ENCODE measurements around the gene RNF167.

Gene RNF167

GRCh38 chr17:4938688-4939545 is 1.2 kb upstream of the RNF167 start:
- no peak for DNase-seq (ENCODE audit: low read depth in 3 of 3)

DNA sequence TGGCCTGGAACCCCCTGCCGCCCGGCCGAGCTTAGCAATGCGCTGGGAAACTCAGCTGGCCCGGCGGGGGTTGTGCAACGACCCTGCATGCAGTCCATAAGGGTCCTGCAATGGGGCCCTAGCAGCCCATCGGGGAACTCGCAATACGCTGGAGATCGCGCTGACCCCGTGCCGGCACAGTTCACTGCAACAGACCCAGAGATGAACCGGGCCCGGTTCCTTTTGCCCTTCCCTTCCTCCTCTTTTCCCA is 597 bp upstream of the RNF167 start:
- DNase-seq (ENCODE audit: low read depth in 3 of 3) = no peak

DNA sequence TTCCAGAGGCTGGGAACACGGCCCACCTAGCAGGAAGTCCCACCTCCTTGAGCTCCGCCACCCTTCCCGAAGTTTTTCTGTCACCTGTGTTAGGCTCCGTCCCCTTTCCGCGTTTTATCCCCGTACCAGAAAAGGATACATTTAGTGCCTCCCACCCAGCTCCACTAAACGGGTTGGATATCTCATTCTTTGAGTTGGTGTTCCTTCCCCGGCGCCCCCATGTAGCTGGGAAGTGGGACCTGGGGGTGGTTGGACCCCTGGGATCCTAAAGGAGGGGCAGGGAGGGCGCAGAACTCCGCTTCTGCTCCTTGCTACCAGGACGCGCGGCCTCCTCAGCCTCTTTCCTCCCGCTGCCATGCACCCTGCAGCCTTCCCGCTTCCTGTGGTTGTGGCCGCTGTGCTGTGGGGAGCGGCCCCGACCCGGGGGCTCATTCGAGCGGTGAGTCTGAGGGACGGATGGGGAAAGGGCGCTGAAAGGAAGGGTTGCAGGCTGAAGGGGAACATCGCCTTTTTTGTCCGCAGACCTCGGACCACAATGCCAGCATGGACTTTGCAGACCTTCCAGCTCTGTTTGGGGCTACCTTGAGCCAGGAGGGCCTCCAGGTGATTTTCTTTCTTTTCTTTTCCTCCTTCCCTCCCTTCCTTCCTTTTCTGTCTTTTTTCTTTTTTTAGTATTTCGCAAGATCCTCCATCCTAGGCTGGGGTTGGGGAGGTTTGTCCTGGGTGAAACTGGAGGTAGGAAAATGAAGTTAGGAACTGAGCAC is 669 bp downstream of the RNF167 start:
- DNase-seq (ENCODE audit: low read depth in 3 of 3) = no peak

DNA sequence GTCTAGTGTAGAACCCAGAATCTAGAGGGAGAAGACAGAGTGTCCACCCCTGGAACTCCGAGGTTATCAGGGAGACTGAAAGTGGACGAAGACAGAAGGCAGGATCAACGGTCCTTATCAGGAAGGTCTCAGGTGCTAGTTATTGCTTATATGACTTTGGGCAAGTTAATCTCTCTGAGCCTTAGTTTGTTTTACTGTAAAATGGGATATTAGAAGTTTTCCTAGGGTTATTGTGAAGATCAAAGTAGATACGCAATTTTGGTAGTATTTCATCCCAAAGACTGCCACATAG is 1.2 kb downstream of the RNF167 start:
- no peak for DNase-seq (ENCODE audit: low read depth in 3 of 3)

DNA sequence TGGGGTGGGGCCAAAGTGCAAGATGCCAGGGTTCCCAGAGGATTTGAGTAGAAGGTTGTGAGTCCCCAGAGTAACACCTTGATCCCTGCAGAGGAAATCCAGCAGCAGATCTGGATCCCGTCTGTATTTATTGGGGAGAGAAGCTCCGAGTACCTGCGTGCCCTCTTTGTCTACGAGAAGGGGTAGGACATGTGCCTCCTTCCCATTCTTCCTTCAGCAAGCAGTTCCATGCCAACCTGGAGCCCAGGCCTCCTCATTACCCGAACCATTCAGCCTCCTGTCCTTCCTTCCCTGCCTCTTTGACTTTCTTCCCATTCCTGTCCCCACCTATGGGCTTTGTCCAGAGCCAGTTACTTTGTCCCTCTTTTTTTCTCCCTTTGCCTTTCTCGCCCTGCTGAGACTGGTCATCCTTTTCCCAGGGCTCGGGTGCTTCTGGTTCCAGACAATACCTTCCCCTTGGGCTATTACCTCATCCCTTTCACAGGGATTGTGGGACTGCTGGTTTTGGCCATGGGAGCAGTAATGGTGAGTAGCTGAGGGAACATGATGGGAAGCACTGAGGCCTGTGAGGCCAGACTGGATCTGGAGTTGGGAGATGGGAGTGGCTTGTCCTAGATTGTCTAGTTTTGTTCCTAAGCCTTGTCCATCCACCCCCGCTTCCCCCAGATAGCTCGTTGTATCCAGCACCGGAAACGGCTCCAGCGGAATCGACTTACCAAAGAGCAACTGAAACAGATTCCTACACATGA is 2.9 kb downstream of the RNF167 start:
- DNase-seq (ENCODE audit: low read depth in 3 of 3) = no peak

DNA sequence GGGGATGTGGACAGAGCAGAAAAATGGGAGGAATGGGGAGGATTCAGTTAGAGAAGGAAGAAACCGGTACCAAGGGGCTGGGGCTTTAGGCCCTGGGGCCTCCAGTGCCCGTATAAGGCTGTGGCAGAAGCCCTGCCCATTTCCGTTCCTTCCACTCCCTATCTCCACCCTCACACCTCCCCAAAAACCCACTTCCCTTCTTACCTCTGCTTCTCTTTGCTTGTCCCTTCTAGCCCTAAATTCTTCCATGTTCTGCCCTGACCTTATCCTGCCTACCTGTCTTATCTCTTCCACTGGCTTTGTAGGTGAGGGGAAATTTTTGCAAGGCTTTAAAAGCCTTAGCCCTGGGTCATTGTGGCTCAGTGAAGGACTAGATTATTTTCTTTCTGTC is 4.1 kb downstream of the RNF167 start:
- peak in 1 of 3 donors; percentile 51 for DNase-seq (ENCODE audit: low read depth in 3 of 3)

DNA sequence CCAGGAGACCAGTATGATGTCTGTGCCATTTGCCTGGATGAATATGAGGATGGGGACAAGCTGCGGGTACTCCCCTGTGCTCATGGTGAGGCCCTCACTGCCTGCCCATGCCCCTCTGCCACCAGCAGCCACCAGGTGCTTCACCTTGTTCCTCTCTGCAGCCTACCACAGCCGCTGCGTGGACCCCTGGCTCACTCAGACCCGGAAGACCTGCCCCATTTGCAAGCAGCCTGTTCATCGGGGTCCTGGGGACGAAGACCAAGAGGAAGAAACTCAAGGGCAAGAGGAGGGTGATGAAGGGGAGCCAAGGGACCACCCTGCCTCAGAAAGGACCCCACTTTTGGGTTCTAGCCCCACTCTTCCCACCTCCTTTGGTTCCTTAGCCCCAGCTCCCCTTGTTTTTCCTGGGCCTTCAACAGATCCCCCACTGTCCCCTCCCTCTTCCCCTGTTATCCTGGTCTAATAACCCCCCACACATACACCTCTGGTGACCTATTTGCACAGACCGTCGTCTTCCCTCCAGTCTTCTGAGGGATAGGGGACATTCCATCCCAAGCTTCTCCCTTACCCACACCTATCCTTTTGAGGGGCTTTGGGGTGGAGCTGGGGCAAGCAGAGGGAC is 4.6 kb downstream of the RNF167 start:
- DNase-seq (ENCODE audit: low read depth in 3 of 3) = no peak

GRCh38 chr17:4945176-4945943 is 5.3 kb downstream of the RNF167 start:
- DNase-seq (ENCODE audit: low read depth in 3 of 3) = peak in 2 of 3 donors; percentile 82 to 83

DNA sequence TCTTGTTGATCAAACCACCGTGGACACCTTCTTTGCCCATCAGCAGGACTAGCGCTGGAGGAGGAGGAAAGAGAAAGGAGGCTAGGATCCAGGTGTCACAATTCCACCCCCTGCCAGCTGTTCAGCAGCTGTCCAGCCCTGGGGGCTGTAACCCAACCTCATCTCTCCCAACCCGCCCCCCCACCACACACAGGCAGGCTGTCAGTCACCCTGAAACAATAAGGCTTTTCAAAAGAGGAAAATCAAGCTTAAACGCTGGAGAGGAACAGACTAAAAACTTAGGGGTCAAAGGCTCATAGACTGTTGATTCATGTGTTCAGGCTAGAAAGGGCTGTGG is 5.8 kb downstream of the RNF167 start:
- DNase-seq (ENCODE audit: low read depth in 3 of 3) = no peak

DNA sequence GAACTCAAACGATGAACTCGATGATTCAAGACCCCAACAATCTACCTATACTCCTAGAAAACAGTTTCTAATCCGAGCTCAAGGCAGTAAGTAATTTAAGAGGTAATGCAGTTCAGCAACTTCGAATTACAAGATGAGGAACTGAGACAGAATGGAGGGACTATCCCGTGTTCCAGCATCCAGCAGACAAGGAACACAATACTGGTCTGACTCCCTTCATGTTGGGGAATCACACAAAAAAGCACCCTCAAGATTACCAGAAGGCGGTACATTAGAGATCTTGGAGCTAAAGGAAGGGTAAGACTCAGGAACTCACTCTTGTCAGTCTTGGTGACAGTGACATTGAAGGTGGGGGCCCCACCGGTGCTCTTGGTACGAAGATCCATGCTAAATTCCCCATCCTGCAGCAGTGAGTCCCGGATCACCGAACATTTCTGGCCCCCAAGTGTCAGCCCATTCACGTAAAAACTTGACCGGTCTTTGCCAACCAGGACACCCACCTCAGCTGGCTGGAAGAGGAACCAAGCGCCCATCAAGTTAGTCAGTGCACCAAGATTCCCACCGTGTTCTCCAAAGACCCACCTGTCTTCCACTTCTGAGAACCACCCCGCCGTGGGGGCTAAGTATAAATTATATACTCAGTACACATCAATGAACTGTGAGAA is 6.4 kb downstream of the RNF167 start:
- no peak for DNase-seq (ENCODE audit: low read depth in 3 of 3)

DNA sequence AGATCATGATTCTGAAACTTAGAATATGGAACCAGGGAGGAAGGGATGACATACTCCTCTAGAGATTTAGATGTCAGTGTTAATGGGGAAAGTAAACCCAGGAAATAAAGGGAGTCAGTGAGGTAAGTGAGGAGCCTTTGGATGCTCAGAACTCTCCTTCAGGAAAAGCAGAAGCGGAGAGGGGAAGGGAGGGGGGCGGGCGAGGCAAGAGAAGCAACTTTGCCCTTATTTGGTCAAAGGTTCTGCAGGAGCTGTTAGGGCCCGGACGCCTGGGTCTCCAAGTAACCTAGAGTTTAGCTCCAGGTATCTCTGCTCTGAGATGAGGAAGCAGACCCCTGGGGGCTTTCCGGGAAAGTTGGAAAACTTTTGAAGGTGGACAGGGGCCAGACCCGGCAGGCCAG is 6.9 kb downstream of the RNF167 start:
- DNase-seq (ENCODE audit: low read depth in 3 of 3) = no peak

- DNase-seq (ENCODE audit: low read depth in 3 of 3) = peak in 1 of 3 donors; percentile 70
These were observed 7.5 kb downstream of the RNF167 start for GRCh38 chr17:4947411-4948165.

DNA sequence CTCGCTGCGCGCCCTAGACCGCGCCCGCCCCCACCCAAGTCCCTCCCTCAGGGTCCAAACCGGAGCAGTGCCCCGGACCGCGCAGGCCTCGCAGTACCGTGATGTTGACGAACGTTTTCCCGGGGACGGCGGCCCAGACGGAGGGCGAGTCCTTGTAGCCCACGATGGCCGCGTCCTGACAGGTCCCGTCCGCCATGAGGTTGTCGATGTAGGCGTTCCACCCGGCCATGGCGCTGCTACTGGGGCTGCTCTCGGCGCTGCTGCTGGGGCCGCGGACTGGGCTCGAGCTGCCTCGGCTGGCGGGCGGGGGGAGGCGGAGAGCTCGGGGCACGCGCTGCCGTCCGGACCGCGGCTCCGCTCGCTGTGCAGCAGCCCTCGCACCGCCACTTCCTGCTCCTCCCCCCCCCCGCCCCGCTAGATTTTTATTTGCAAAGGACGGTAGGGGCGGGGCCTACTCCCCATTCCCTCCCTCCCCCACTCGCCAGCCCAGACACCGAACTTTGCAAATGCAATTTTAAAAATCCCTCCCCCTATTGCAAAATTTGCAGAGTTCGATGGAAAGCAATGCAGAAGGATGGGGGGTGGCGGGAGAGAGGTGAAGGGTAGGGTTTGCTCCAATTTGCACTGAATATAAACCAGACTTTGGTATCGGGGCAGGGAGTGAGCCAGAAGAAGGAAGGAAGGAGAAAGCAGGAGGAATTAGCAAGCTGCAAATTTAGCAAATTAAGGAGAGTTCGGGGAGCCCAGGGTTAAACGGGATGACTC is 8.3 kb downstream of the RNF167 start, which contains the start of gene PFN1:
Gene PFN1, minus strand, starts transcription at position 365 of the 765 bp plus-strand sequence. Its CDS starts 136 bp downstream, at position 229.
- DNase-seq (ENCODE audit: low read depth in 3 of 3) = peak; percentile 81 to 94 (median 89)

DNA sequence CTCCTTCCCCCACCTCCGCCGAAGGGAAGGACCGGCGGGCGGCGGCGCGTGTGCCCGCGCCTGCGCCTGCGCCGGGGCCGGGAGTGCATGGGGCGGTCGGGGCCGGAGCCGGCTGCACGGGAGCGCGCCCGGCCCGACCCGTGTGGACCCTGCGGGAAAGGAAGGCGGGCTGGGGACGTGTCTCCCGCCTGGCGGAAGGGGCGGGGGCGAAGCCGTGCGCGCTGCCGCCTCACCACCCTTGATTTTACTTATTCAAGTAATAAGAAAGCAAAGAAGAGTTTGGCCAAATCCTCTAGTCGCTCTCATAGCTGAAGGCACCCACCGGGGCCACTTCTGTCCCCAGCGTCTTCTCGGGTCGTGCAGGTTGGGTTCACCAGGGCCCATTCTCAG is 8.9 kb downstream of the RNF167 start:
- DNase-seq (ENCODE audit: low read depth in 3 of 3) = peak in 2 of 3 donors; percentile 66 to 68

DNA sequence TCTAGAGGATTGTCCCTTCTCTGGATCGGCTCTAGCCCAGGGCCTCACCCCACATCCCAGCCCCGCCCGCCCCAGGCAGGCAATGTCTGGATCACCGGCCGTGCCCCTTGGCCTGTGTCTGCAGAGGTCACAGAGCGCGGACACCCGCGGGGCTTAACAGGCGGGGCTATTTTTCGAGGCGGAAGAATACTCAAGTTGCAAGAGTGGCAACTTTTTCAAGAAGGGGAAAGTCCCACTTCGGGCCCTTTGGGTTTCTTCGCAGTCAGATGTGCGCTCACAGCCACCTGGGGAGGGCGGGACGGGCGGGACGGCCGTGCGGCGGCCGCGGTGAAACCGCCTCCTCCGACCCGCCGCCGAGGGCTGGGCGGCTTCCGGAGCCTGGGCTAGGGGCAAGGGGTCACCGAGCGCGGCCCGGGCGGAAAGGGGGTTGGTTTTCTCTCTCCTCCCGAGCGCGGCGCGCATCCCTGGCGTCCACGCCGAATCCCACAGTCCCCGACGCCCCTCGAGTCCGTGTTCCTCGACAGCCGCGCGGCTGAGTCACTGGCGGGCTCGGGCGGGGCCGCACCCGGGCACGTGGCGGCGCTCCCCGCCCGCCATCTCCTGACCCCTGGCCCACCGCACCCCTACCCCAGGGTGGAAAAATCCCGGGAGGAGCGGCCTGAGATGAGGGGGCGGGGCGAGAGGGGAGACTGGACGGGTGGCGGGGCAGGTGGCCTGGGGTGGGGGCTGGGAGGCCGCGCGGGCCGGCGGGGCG is 9.4 kb downstream of the RNF167 start:
- peak in 2 of 3 donors; percentile 61 to 73 for DNase-seq (ENCODE audit: low read depth in 3 of 3)

GRCh38 chr17:4950075-4950745 is 10.1 kb downstream of the RNF167 start:
- peak in 1 of 3 donors; percentile 37 for DNase-seq (ENCODE audit: low read depth in 3 of 3)

DNA sequence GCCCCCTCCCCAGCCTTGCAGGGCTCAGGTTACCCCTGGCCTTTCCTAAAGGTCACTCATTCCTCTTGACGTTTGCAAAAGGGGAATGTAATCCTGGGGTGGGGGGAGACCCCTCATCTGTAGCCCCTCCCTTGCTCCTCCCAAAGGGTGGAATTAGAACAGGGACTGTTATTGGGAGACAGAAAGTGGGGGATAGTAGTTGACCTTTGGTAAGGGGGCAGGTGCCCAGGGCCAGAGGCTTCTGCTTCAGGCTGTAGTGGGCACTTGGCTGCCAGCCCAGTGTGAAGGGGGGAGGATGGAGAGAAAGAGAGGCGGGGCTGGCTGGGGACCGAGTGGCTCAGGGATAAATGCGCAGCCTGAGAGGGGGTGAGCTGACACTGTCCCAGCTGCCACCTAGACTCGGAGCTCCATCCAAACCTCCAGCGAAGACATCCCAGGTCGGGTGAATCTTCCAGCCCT is 10.7 kb downstream of the RNF167 start, which contains the start of gene ENO3:
Gene ENO3, plus strand, starts transcription at position 374 of the 459 bp plus-strand sequence. CDS start 711 bp downstream, outside the sequence.
- no peak for DNase-seq (ENCODE audit: low read depth in 3 of 3)

GRCh38 chr17:4951486-4951885 is 11.4 kb downstream of the RNF167 start:
- DNase-seq (ENCODE audit: low read depth in 3 of 3) = no peak
